IPS-18a (cell line): Measurements from ENCODE around the gene TRIM29.

Experiments used
- H3K27ac ChIP-seq: one replicate; pipeline ENCODE4 v1.5.1; 2013; ENCODE audit warnings: low read length
- H3K27me3 ChIP-seq: one replicate; pipeline ENCODE4 v1.6.1; 2013; ENCODE audit warnings: mild to moderate bottlenecking, low read length; ENCODE audit not compliant: control insufficient read depth, insufficient read depth
- H3K36me3 ChIP-seq: one replicate; pipeline ENCODE4 v1.6.1; 2013; ENCODE audit warnings: low read depth, low read length; ENCODE audit not compliant: control insufficient read depth
- H3K4me1 ChIP-seq: one replicate; pipeline ENCODE4 v1.6.1; 2013; ENCODE audit warnings: low read depth, low read length; ENCODE audit not compliant: control insufficient read depth
- H3K4me3 ChIP-seq: one replicate; pipeline ENCODE4 v1.5.1; 2013; ENCODE audit warnings: low read length
- H3K9ac ChIP-seq: one replicate; pipeline ENCODE4 v1.6.1; 2013; ENCODE audit warnings: mild to moderate bottlenecking, low read length, moderate library complexity
- H3K9me3 ChIP-seq: one replicate; pipeline ENCODE4 v1.6.1; 2013; ENCODE audit warnings: low read depth, low read length; ENCODE audit not compliant: control insufficient read depth

The TRIM29 gene

GRCh38 chr11:120137611-120138521, at the start of gene TRIM29:
TRIM29 (minus strand) TSS chr11:120138113; CDS start chr11:120138031, 82 bp downstream.
- peaks cover 4% of the 10 kb centered on the region for H3K27me3 ChIP-seq
- H3K36me3 ChIP-seq = no peaks in the 10 kb centered on the region
- H3K9me3 ChIP-seq = no peaks in the 10 kb centered on the region
- no peak within 1 kb of the TSS for H3K9ac ChIP-seq
- H3K4me1 ChIP-seq = peaks cover 3% of the 10 kb centered on the region
- H3K27ac ChIP-seq = no peak within 1 kb of the TSS
- no peak within 1 kb of the TSS for H3K4me3 ChIP-seq

GRCh38 chr11:120186774-120187591, 49.1 kb upstream of the TRIM29 start:
- Histone ChIP-seq H3K27me3 (peaks cover 8% of the 10 kb centered on the region), H3K4me1 (peaks cover 9% of the 10 kb centered on the region), H3K9ac (no peak overlapping the region), H3K4me3 (no peak overlapping the region), H3K9me3 (no peaks in the 10 kb centered on the region), H3K36me3 (no peaks in the 10 kb centered on the region), H3K27ac (no peak overlapping the region)

- Histone ChIP-seq H3K9me3 (no peaks in the 10 kb centered on the region), H3K36me3 (no peaks in the 10 kb centered on the region), H3K4me3 (no peak overlapping the region), H3K27me3 (peaks cover 14% of the 10 kb centered on the region), H3K27ac (no peak overlapping the region), H3K4me1 (peaks cover 9% of the 10 kb centered on the region), H3K9ac (no peak overlapping the region)
Measured at GRCh38 chr11:120186456-120186773, 48.5 kb upstream of the TRIM29 start.

- Histone ChIP-seq H3K36me3 (no peaks in the 10 kb centered on the region), H3K27me3 (peaks cover 19% of the 10 kb centered on the region), H3K27ac (no peak overlapping the region), H3K4me1 (peaks cover 9% of the 10 kb centered on the region), H3K4me3 (no peak overlapping the region), H3K9me3 (no peaks in the 10 kb centered on the region), H3K9ac (no peak overlapping the region)
Measured at GRCh38 chr11:120185706-120186455, 48.0 kb upstream of the TRIM29 start.

- Histone ChIP-seq H3K9ac (no peak overlapping the region), H3K4me1 (peaks cover 15% of the 10 kb centered on the region), H3K9me3 (no peaks in the 10 kb centered on the region), H3K27ac (no peak overlapping the region), H3K4me3 (no peak overlapping the region), H3K27me3 (peaks cover 19% of the 10 kb centered on the region), H3K36me3 (no peaks in the 10 kb centered on the region)
Measured at GRCh38 chr11:120184946-120185705, 47.2 kb upstream of the TRIM29 start.

GRCh38 chr11:120184371-120184945, 46.5 kb upstream of the TRIM29 start:
- Histone ChIP-seq H3K27ac (no peak overlapping the region), H3K4me1 (peaks cover 15% of the 10 kb centered on the region), H3K9ac (no peak overlapping the region), H3K27me3 (peaks cover 19% of the 10 kb centered on the region), H3K36me3 (no peaks in the 10 kb centered on the region), H3K4me3 (no peak overlapping the region), H3K9me3 (no peaks in the 10 kb centered on the region)

- no peaks in the 10 kb centered on the region for H3K9me3 ChIP-seq
- H3K27me3 ChIP-seq = peaks cover 24% of the 10 kb centered on the region
- no peak overlapping the region for H3K4me3 ChIP-seq
- no peak overlapping the region for H3K27ac ChIP-seq
- H3K4me1 ChIP-seq = peaks cover 15% of the 10 kb centered on the region
- H3K9ac ChIP-seq = no peak overlapping the region
- H3K36me3 ChIP-seq = no peaks in the 10 kb centered on the region
Measured at GRCh38 chr11:120183701-120184141, 45.8 kb upstream of the TRIM29 start.

- H3K4me1 ChIP-seq = peaks cover 13% of the 10 kb centered on the region
Measured at GRCh38 chr11:120182790-120183491, 45.0 kb upstream of the TRIM29 start.

GRCh38 chr11:120182372-120182771, 44.5 kb upstream of the TRIM29 start:
- Histone ChIP-seq H3K9ac (no peak overlapping the region), H3K4me3 (no peak overlapping the region), H3K4me1 (peaks cover 8% of the 10 kb centered on the region), H3K9me3 (no peaks in the 10 kb centered on the region), H3K27ac (no peak overlapping the region), H3K27me3 (peaks cover 30% of the 10 kb centered on the region), H3K36me3 (no peaks in the 10 kb centered on the region)

More at GRCh38 chr11:120182790-120183491, 45.0 kb upstream of the TRIM29 start:
- Histone ChIP-seq H3K9ac (no peak overlapping the region), H3K27me3 (peaks cover 30% of the 10 kb centered on the region), H3K4me3 (no peak overlapping the region), H3K27ac (no peak overlapping the region), H3K36me3 (no peaks in the 10 kb centered on the region), H3K9me3 (no peaks in the 10 kb centered on the region)

- Histone ChIP-seq H3K4me3 (no peak overlapping the region), H3K9ac (no peak overlapping the region), H3K4me1 (peaks cover 6% of the 10 kb centered on the region), H3K9me3 (no peaks in the 10 kb centered on the region), H3K27me3 (peaks cover 37% of the 10 kb centered on the region), H3K36me3 (no peaks in the 10 kb centered on the region), H3K27ac (no peak overlapping the region)
Measured at GRCh38 chr11:120181376-120181975, 43.6 kb upstream of the TRIM29 start.
